Peyer's patch (tissue), 4 donors: ENCODE measurements around the gene MRPS2.
"Not testable (repeated sequence)": the region's sequence is repeated elsewhere in the genome, so short reads cannot be mapped to it uniquely, and the experiment has no call there.

Source experiments
- POLR2A ChIP-seq, 2 donors: fragments of 450-650 bp; IDR thresholded peaks; one replicate each; pipeline ENCODE4 v1.5.1; 2017; ENCODE audit warnings: antibody characterized with exemption in 2 of 2, mild to moderate bottlenecking in 2 of 2, moderate library complexity in 2 of 2
- TF ChIP-seq, protein P1 (sequence below), 6 experiments: fragments of 450-650 bp in 4 of 6; fragments of 200-600 bp in 2 of 6; sonication (generic) in 1 of 6; IDR thresholded peaks; one replicate each; pipeline ENCODE4 v1.5.1; 2017 to 2019; ENCODE audit warnings: antibody characterized with exemption in 6 of 6, mild to moderate bottlenecking in 3 of 6, moderate library complexity in 1 of 6

DNA sequence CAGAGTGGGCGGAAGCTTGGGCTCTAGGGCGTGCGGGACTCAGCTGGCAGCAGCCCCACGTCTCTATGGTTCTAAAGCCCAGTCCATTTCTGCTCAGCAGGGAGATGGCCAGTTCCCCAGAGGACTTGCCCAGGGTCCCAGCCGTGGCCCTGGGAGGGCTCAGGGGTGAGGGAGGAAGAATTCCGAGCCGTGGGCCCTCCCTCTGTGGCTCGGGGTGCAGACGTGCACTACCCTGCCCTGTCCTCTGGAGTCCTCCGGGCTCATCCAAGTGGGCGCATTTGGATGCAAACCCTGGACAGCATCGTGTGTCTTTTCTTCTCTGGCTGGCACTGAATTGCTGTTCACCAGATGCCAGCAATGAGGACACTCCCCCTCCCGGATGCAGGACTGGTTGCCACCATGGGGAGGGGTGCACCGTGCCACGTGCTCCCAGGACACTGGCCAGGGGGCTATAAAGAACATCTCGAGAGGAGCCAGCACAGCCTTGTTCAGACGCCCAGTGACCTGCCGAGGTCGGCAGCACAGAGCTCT, 45.2 kb downstream of the MRPS2 start, which contains the start of gene OBP2A:
- TF ChIP-seq, protein P1, sequence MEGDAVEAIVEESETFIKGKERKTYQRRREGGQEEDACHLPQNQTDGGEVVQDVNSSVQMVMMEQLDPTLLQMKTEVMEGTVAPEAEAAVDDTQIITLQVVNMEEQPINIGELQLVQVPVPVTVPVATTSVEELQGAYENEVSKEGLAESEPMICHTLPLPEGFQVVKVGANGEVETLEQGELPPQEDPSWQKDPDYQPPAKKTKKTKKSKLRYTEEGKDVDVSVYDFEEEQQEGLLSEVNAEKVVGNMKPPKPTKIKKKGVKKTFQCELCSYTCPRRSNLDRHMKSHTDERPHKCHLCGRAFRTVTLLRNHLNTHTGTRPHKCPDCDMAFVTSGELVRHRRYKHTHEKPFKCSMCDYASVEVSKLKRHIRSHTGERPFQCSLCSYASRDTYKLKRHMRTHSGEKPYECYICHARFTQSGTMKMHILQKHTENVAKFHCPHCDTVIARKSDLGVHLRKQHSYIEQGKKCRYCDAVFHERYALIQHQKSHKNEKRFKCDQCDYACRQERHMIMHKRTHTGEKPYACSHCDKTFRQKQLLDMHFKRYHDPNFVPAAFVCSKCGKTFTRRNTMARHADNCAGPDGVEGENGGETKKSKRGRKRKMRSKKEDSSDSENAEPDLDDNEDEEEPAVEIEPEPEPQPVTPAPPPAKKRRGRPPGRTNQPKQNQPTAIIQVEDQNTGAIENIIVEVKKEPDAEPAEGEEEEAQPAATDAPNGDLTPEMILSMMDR (IDR thresholded peaks at IDR 0.05), result not testable (repeated sequence)
- TF ChIP-seq POLR2A (IDR thresholded peaks at IDR 0.05), result not testable (repeated sequence)
